ENCODE results near the gene FREM2. TPM values are rescaled to one million over a fixed set of nuclear protein-coding genes. Genes with fewer than 3 reads are reported as not detected.

The FREM2 gene
- total RNA-seq, 1 experiment from 2014 or later, result 0.04 TPM

DNA sequence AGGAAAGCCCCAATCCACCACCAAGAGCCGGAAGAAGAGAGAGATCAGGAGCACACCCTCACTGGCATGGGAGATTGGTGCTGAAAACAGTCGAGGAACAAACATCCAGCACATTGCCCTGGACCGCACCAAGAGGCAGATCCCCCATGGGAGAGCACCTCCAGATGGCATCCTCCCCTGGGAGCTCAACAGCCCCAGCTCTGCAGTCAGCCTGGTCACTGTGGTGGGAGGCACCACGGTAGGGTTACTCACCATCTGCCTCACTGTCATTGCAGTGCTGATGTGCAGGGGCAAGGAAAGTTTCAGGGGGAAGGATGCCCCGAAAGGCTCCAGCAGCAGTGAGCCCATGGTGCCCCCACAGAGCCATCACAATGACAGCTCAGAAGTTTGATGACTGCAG, 193.5 kb downstream of the FREM2 start:
- Histone ChIP-seq H3K27ac (ENCODE audit: low read length) (no peak overlapping the region), H3K4me2 (ENCODE audit: low read length) (no peak overlapping the region), H2AFZ (ENCODE audit: low read length) (no peak overlapping the region), H3K79me2 (ENCODE audit: low read length) (no peaks in the 10 kb centered on the region), H3K4me1 (ENCODE audit: insufficient read depth, low read length) (no peaks in the 10 kb centered on the region), H3K4me3 (ENCODE audit: low read length) (no peak overlapping the region), H3K27me3 (ENCODE audit: low read length) (peaks cover 44% of the 10 kb centered on the region), H3F3A (ENCODE audit: low read length, unreplicated experiment) (no peaks in the 10 kb centered on the region), H3K9ac (ENCODE audit: low read length) (no peak overlapping the region), H3K9me2 (replicated peaks; ENCODE audit: low read length) (no peaks in the 10 kb centered on the region), H3K36me3 (ENCODE audit: low read depth, low read length) (no peaks in the 10 kb centered on the region), H3K9me3 (ENCODE audit: low read length) (no peaks in the 10 kb centered on the region), H4K20me1 (ENCODE audit: low read length) (no peaks in the 10 kb centered on the region)
- TF ChIP-seq EZH2phosphoT487 (IDR thresholded peaks at IDR 0.05; ENCODE audit: borderline replicate concordance, low read length), result no peak
- TF ChIP-seq, protein P1, sequence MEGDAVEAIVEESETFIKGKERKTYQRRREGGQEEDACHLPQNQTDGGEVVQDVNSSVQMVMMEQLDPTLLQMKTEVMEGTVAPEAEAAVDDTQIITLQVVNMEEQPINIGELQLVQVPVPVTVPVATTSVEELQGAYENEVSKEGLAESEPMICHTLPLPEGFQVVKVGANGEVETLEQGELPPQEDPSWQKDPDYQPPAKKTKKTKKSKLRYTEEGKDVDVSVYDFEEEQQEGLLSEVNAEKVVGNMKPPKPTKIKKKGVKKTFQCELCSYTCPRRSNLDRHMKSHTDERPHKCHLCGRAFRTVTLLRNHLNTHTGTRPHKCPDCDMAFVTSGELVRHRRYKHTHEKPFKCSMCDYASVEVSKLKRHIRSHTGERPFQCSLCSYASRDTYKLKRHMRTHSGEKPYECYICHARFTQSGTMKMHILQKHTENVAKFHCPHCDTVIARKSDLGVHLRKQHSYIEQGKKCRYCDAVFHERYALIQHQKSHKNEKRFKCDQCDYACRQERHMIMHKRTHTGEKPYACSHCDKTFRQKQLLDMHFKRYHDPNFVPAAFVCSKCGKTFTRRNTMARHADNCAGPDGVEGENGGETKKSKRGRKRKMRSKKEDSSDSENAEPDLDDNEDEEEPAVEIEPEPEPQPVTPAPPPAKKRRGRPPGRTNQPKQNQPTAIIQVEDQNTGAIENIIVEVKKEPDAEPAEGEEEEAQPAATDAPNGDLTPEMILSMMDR (conservative IDR thresholded peaks at IDR 0.05; ENCODE audit: low read depth, low read length), result no peak
- TF ChIP-seq EZH2 (IDR thresholded peaks at IDR 0.05; ENCODE audit: low read length, unreplicated experiment), result no peak
- intact Hi-C loops (cut with micrococcal nuclease), result no loop called here
- ATAC-seq (no peak), DNase-seq (no peak)
- CTCF ChIA-PET, result no interaction called here
- BruUV-seq (replicated peaks), result no TSS peak
- POLR2A ChIA-PET (ENCODE audit: unreplicated experiment), result no interaction called here

DNA sequence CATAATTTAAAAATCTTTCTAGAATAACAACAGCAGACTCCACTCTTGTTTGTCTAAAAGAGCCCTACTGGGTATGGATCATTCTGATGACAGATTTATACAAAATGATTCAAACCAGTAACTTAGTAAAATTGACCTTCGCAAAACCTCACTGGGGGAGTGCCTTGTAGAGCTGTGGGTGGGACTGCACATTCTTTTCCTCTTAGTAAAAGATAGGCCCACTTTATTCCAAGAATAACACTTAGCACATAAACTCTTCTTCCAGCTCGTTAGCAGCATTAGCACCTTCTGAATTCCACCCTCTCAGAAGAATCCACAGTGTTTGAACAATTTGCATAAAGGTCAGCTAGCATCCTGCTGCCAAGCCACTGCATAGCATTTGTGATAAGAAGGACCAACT, 196.9 kb downstream of the FREM2 start:
- H3K27me3 ChIP-seq (ENCODE audit: low read length), result peaks cover 32% of the 10 kb centered on the region
- H3F3A ChIP-seq (ENCODE audit: low read length, unreplicated experiment), result no peaks in the 10 kb centered on the region
- DNase-seq (no peak), ATAC-seq (no peak)
- TF ChIP-seq EZH2phosphoT487 (IDR thresholded peaks at IDR 0.05; ENCODE audit: borderline replicate concordance, low read length) (no peak), EZH2 (IDR thresholded peaks at IDR 0.05; ENCODE audit: low read length, unreplicated experiment) (no peak)
- TF ChIP-seq, protein P1 (conservative IDR thresholded peaks at IDR 0.05; ENCODE audit: low read depth, low read length), result no peak
- H3K79me2 ChIP-seq (ENCODE audit: low read length), result no peaks in the 10 kb centered on the region
- no peaks in the 10 kb centered on the region for H3K9me2 ChIP-seq (replicated peaks; ENCODE audit: low read length)
- ChIA-PET POLR2A (ENCODE audit: unreplicated experiment) (no interaction called here), CTCF (no interaction called here)
- H2AFZ ChIP-seq (ENCODE audit: low read length), result no peak overlapping the region
- no peaks in the 10 kb centered on the region for H4K20me1 ChIP-seq (ENCODE audit: low read length)
- H3K4me2 ChIP-seq (ENCODE audit: low read length), result no peak overlapping the region
- H3K9me3 ChIP-seq (ENCODE audit: low read length), result no peaks in the 10 kb centered on the region
- BruUV-seq (replicated peaks), result no TSS peak
- no peak overlapping the region for H3K9ac ChIP-seq (ENCODE audit: low read length)
- no peaks in the 10 kb centered on the region for H3K36me3 ChIP-seq (ENCODE audit: low read depth, low read length)
- intact Hi-C loops (cut with micrococcal nuclease), result no loop called here
- H3K4me1 ChIP-seq (ENCODE audit: insufficient read depth, low read length), result no peaks in the 10 kb centered on the region
- no peak overlapping the region for H3K4me3 ChIP-seq (ENCODE audit: low read length)
- H3K27ac ChIP-seq (ENCODE audit: low read length), result no peak overlapping the region

DNA sequence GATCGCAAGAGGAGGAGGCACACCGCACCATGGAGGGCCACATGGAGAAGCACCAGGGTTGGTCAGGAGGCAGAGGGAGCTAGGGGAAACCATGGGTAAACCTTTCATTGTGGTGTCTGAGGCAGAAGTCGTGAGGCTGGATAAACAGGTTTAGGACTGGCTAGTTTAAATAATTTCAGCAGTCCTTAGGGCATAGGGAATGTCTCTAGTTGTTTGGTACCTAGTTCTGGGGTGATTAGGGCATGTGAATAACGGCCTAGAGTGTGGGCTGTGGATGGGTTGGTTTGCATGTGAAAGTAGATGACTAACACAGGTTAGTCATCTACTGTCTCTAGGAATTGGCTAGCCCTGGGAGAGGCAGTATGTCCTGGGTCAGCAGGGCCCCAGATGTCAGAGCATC, 201.4 kb downstream of the FREM2 start:
- ChIA-PET CTCF (no interaction called here), POLR2A (ENCODE audit: unreplicated experiment) (no interaction called here)
- DNase-seq, result peak; percentile 16
- no peak overlapping the region for H3K4me2 ChIP-seq (ENCODE audit: low read length)
- no TSS peak for BruUV-seq (replicated peaks)
- H3K27me3 ChIP-seq (ENCODE audit: low read length), result no peaks in the 10 kb centered on the region
- no peak for TF ChIP-seq EZH2 (IDR thresholded peaks at IDR 0.05; ENCODE audit: low read length, unreplicated experiment)
- TF ChIP-seq, protein P1 (conservative IDR thresholded peaks at IDR 0.05; ENCODE audit: low read depth, low read length), result no peak
- no peak for TF ChIP-seq EZH2phosphoT487 (IDR thresholded peaks at IDR 0.05; ENCODE audit: borderline replicate concordance, low read length)
- no peaks in the 10 kb centered on the region for H3K9me2 ChIP-seq (replicated peaks; ENCODE audit: low read length)
- no peak overlapping the region for H2AFZ ChIP-seq (ENCODE audit: low read length)
- ATAC-seq, result no peak
- no peaks in the 10 kb centered on the region for H3K9me3 ChIP-seq (ENCODE audit: low read length)
- intact Hi-C loops (cut with micrococcal nuclease), result no loop called here
- no peaks in the 10 kb centered on the region for H3K4me1 ChIP-seq (ENCODE audit: insufficient read depth, low read length)
- no peaks in the 10 kb centered on the region for H3K79me2 ChIP-seq (ENCODE audit: low read length)
- no peaks in the 10 kb centered on the region for H4K20me1 ChIP-seq (ENCODE audit: low read length)
- H3K36me3 ChIP-seq (ENCODE audit: low read depth, low read length), result no peaks in the 10 kb centered on the region
- no peaks in the 10 kb centered on the region for H3F3A ChIP-seq (ENCODE audit: low read length, unreplicated experiment)
- H3K4me3 ChIP-seq (ENCODE audit: low read length), result no peak overlapping the region
- H3K9ac ChIP-seq (ENCODE audit: low read length), result no peak overlapping the region
- no peak overlapping the region for H3K27ac ChIP-seq (ENCODE audit: low read length)

Data from PC-3 (cell line).